H1 (cell line): ENCODE data around the gene SNAPC2. TPM values are rescaled to one million over a fixed set of nuclear protein-coding genes. Genes with fewer than 3 reads are reported as not detected.

Experiments used
- CTCF ChIA-PET: fragments of 300-600 bp; sonication (Branson Sonifier 250); formaldehyde crosslinking; loops from one replicate; lab custom pipeline; 2021; ENCODE audit not compliant: partially characterized antibody; lab: Charles Lee
- POLR2A ChIA-PET: fragments of 300-600 bp; sonication (Branson Sonifier 250); formaldehyde crosslinking; loops from one replicate; lab custom pipeline; 2021; ENCODE audit warnings: inconsistent platforms; ENCODE audit not compliant: partially characterized antibody; lab: Charles Lee
- DNase-seq, 2 experiments: peaks; one replicate each; pipeline versions ENCODE4 v3.0.0 to v3.0.0-alpha.2; 2010 to 2022; ENCODE audit warnings: low spot score in 2 of 2, low read depth in 1 of 2, mixed read lengths in 1 of 2
- FAIRE-seq: peaks from 2 replicates; lab custom pipeline; 2011; peaks lifted over from hg19 to GRCh38; lab: Jason Lieb, UNC
- H2AFZ ChIP-seq: 2 replicates; pipeline ENCODE4 v1.8.1; 2012; ENCODE audit warnings: low read length, inconsistent platforms
- H2AK5ac ChIP-seq: 2 replicates; pipeline ENCODE4 v1.6.1; 2013; ENCODE audit warnings: low read depth, low read length
- H2BK120ac ChIP-seq: replicated peaks from 2 replicates; pipeline ENCODE3; 2013; ENCODE audit warnings: low read depth, low read length, inconsistent platforms
- H2BK12ac ChIP-seq: 2 replicates; pipeline ENCODE4 v1.6.1; 2013; ENCODE audit warnings: low read depth, low read length
- H2BK15ac ChIP-seq: 2 replicates; pipeline ENCODE4 v1.6.1; 2013; ENCODE audit warnings: low read length
- H2BK20ac ChIP-seq: 2 replicates; pipeline ENCODE4 v1.6.1; 2013; ENCODE audit warnings: low read length
- H2BK5ac ChIP-seq: 2 replicates; pipeline ENCODE4 v1.6.1; 2013; ENCODE audit warnings: low read depth, low read length
- H3K14ac ChIP-seq: 2 replicates; pipeline ENCODE4 v1.6.1; 2013; ENCODE audit warnings: inconsistent platforms; ENCODE audit not compliant: insufficient read length
- H3K18ac ChIP-seq: 2 replicates; pipeline ENCODE4 v1.6.1; 2013; ENCODE audit warnings: low read length; ENCODE audit errors: extremely low read depth
- H3K23ac ChIP-seq: 2 replicates; pipeline ENCODE4 v1.6.1; 2013; ENCODE audit warnings: inconsistent platforms; ENCODE audit not compliant: insufficient read length
- H3K23me2 ChIP-seq: 2 replicates; pipeline ENCODE4 v1.6.1; 2013; ENCODE audit warnings: low read depth, low read length
- H3K27ac ChIP-seq: 2 replicates; pipeline ENCODE4 v1.6.1; 2011; ENCODE audit warnings: low read depth, low read length, inconsistent platforms
- H3K27me3 ChIP-seq, 4 experiments: replicated peaks in 1 of 4; 1 replicate in 1 of 4; 2 replicates in 3 of 4; pipeline versions ENCODE4 v1.6.1 to v1.8.1; 2011 to 2013; ENCODE audit warnings: low read length in 3 of 4, mild to moderate bottlenecking in 3 of 4, inconsistent platforms in 2 of 4, mixed read lengths in 2 of 4, moderate library complexity in 1 of 4; ENCODE audit not compliant: control insufficient read depth in 3 of 4, insufficient read depth in 3 of 4; ENCODE audit errors: extremely low read depth in 1 of 4
- H3K36me3 ChIP-seq, 4 experiments: 2 replicates each; pipeline versions ENCODE4 v1.6.1 to v1.8.1; 2011 to 2013; ENCODE audit warnings: mild to moderate bottlenecking in 4 of 4, low read length in 3 of 4, moderate library complexity in 2 of 4, control low read depth in 1 of 4, inconsistent platforms in 1 of 4; ENCODE audit not compliant: insufficient read depth in 4 of 4, control insufficient read depth in 2 of 4
- H3K4ac ChIP-seq: replicated peaks from 2 replicates; pipeline ENCODE3; 2013; ENCODE audit warnings: low read length, low read depth, mixed read lengths, inconsistent platforms; ENCODE audit not compliant: insufficient read length
- H3K4me1 ChIP-seq, 4 experiments: replicated peaks in 1 of 4; 1 replicate in 1 of 4; 2 replicates in 3 of 4; pipeline versions ENCODE4 v1.6.1 to v1.8.1; 2011 to 2013; ENCODE audit warnings: low read length in 3 of 4, inconsistent platforms in 2 of 4, mixed read lengths in 1 of 4; ENCODE audit not compliant: insufficient read depth in 4 of 4, control insufficient read depth in 3 of 4
- H3K4me2 ChIP-seq, 2 experiments: 2 replicates each; pipeline versions ENCODE4 v1.6.1 to v1.8.1; 2011 to 2013; ENCODE audit warnings: low read depth in 2 of 2, low read length in 2 of 2, control low read depth in 1 of 2, inconsistent platforms in 1 of 2, mild to moderate bottlenecking in 1 of 2; ENCODE audit not compliant: insufficient read depth in 1 of 2
- H3K4me3 ChIP-seq, 4 experiments: fragments of 200-600, 300-600 bp in 1 of 4; sonication (generic), shearing (Covaris generic), sonication (Bioruptor Twin) in 1 of 4; 2 replicates each; pipeline versions ENCODE4 v1.5.1 to v1.8.1; 2011 to 2016; ENCODE audit warnings: low read length in 4 of 4, low read depth in 3 of 4, control low read depth in 2 of 4, inconsistent platforms in 2 of 4, mild to moderate bottlenecking in 2 of 4, mixed read lengths in 1 of 4, moderate library complexity in 1 of 4; ENCODE audit not compliant: insufficient read depth in 2 of 4; ENCODE audit errors: extremely low read depth in 1 of 4
- H3K56ac ChIP-seq: replicated peaks from 2 replicates; pipeline ENCODE3; 2013; ENCODE audit warnings: low read depth, mild to moderate bottlenecking, mixed read lengths, low read length, inconsistent platforms; ENCODE audit not compliant: insufficient read length
- H3K79me1 ChIP-seq: 2 replicates; pipeline ENCODE4 v1.6.1; 2013; ENCODE audit warnings: low read depth, low read length, control low read depth
- H3K79me2 ChIP-seq, 2 experiments: 2 replicates each; pipeline versions ENCODE4 v1.6.1 to v1.8.1; 2012 to 2013; ENCODE audit warnings: low read length in 2 of 2, mild to moderate bottlenecking in 2 of 2, inconsistent platforms in 1 of 2; ENCODE audit not compliant: insufficient read depth in 2 of 2, control insufficient read depth in 1 of 2
- H3K9ac ChIP-seq, 4 experiments: replicated peaks in 1 of 4; 1 replicate in 1 of 4; 2 replicates in 3 of 4; pipeline versions ENCODE4 v1.6.1 to v1.8.1; 2011 to 2013; ENCODE audit warnings: low read depth in 3 of 4, low read length in 3 of 4, control low read depth in 2 of 4, mild to moderate bottlenecking in 2 of 4, moderate library complexity in 2 of 4, inconsistent platforms in 1 of 4; ENCODE audit errors: extremely low read depth in 1 of 4
- H3K9me3 ChIP-seq, 2 experiments: 2 replicates each; pipeline versions ENCODE4 v1.6.1 to v1.8.1; 2012 to 2013; ENCODE audit warnings: mild to moderate bottlenecking in 2 of 2, moderate library complexity in 2 of 2, control low read depth in 1 of 2, inconsistent platforms in 1 of 2, low read depth in 1 of 2, low read length in 1 of 2, mixed read lengths in 1 of 2; ENCODE audit not compliant: insufficient read depth in 2 of 2
- H4K20me1 ChIP-seq, 2 experiments: replicated peaks in 1 of 2; 2 replicates each; pipeline versions ENCODE3 to v1.8.1; 2011 to 2013; ENCODE audit warnings: inconsistent platforms in 2 of 2, low read length in 2 of 2, mild to moderate bottlenecking in 1 of 2; ENCODE audit not compliant: insufficient read depth in 2 of 2, control insufficient read depth in 1 of 2
- H4K5ac ChIP-seq: 2 replicates; pipeline ENCODE4 v1.6.1; 2013; ENCODE audit warnings: low read length, low read depth, mixed read lengths, inconsistent platforms; ENCODE audit not compliant: insufficient read length
- H4K8ac ChIP-seq: 2 replicates; pipeline ENCODE4 v1.8.0; 2013; ENCODE audit warnings: mild to moderate bottlenecking, moderate library complexity, low read length, inconsistent platforms; ENCODE audit not compliant: insufficient read depth; ENCODE audit errors: extremely low read depth
- H4K91ac ChIP-seq: replicated peaks from 2 replicates; pipeline ENCODE3; 2013; ENCODE audit warnings: low read length, mixed read lengths, inconsistent platforms; ENCODE audit not compliant: insufficient read length
- CBX8 ChIP-seq: fragments of 300-800, 300-1000 bp; sonication (generic); IDR thresholded peaks from 2 replicates; pipeline ENCODE4 v1.7.1; 2016; ENCODE audit warnings: low read depth, low read length, borderline replicate concordance
- GTF2F1 ChIP-seq: IDR thresholded peaks from 2 replicates; pipeline ENCODE4 v1.6.1; 2012; ENCODE audit warnings: low read depth, low read length, improper control_type of control experiment, borderline replicate concordance
- HDAC2 ChIP-seq, 2 experiments: fragments of 300-600 bp in 1 of 2; sonication (generic) in 1 of 2; IDR thresholded peaks; 2 replicates each; pipeline ENCODE4 v1.6.1; 2011 to 2012; ENCODE audit warnings: low read depth in 2 of 2, low read length in 2 of 2, mild to moderate bottlenecking in 2 of 2, moderate library complexity in 2 of 2, borderline replicate concordance in 1 of 2, inconsistent platforms in 1 of 2
- NRF1 ChIP-seq: IDR thresholded peaks from 2 replicates; pipeline ENCODE4 v1.6.1; 2011; ENCODE audit warnings: mild to moderate bottlenecking, low read depth, low read length, improper control_type of control experiment
- SIN3A ChIP-seq, 2 experiments: IDR thresholded peaks in 1 of 2; conservative IDR thresholded peaks in 1 of 2; 2 replicates each; pipeline ENCODE4 v1.6.1; 2011 to 2012; ENCODE audit warnings: low read length in 2 of 2, improper control_type of control experiment in 1 of 2, low read depth in 1 of 2, mild to moderate bottlenecking in 1 of 2
- SIRT6 ChIP-seq: IDR thresholded peaks from one replicate; pipeline ENCODE4 v1.7.1; 2012; ENCODE audit warnings: low read length, inconsistent platforms
- WGBS, 2 experiments: shearing (Covaris generic) in 1 of 2; methylation state at CpG; one replicate each; pipeline versions ENCODE4 v1.1.6 to v1.1.7; 2013 to 2015; ENCODE audit warnings: low lambda C conversion rate in 2 of 2, mixed read lengths in 2 of 2, inconsistent platforms in 1 of 2, low coverage in 1 of 2, missing lambda C conversion rate in 1 of 2; ENCODE audit not compliant: insufficient replicate concordance in 2 of 2, insufficient coverage in 1 of 2, insufficient read length in 1 of 2; ENCODE audit errors: extremely low coverage in 1 of 2, missing lambda C conversion rate in 1 of 2; 5-methylcytosine and 5-hydroxymethylcytosine counted together
- polyA plus RNA-seq, 7 experiments: library from polyadenylated mRNA; depleted of rRNA in 3 of 7; stranded (reverse) in 5 of 7; unstranded in 2 of 7; fragments of >200 nt in 5 of 7; fragments of 200-250 nt in 2 of 7; gene quantifications; 1 replicate in 5 of 7; 2 replicates in 1 of 7; 4 replicates in 1 of 7; pipeline versions ENCODE4 v1.2.1 to v1.2.3, GENCODE V29; 2011 to 2013; ENCODE audit warnings: missing spikeins in 2 of 7, mixed read lengths in 2 of 7
- total RNA-seq: library from RNA; stranded (reverse); fragmentation: NEBNext Ultra II Directional; extraction: Animal tissue kit (Norgen Biotek cat#: 25700); gene quantifications from 2 replicates; pipeline ENCODE4 v1.2.1, GENCODE V29; 2021

SNAPC2 gene
- total and polyA plus RNA-seq, 2 of the 8 experiments (the other 6 are each of a cell fraction or from before 2014, with no cell fraction given) = 18.2 to 20.3 TPM

DNA sequence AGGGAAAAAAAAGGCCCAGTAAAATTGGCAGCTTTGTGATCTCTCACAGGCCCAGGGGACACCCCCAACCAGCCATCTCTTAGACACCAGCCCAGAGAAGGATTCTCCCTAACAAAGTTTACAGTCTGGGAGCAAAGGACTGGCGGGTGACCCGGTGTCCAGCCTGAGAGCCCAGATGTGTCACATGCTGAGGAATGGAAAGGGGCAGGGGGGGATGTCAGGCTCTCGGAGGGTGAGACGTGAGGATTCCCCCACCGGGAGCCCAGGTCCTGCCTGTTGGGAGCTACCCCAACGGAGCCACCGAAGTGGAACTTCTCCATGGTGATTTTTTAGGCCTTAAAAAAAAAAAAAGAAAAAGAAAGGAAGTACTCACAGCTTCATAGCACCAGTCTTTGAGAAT, 10.6 kb downstream of the SNAPC2 start:
- Histone ChIP-seq H3K4me3 (no peak overlapping the region), H4K5ac (no peak overlapping the region), H3K4ac (no peak overlapping the region), H3K23ac (no peak overlapping the region), H4K20me1 (peaks cover 9 to 19% of the 10 kb centered on the region in 2 experiments), H3K27ac (no peak overlapping the region), H3K56ac (no peak overlapping the region), H3K79me1 (no peaks in the 10 kb centered on the region), H3K9me3 (no peaks in the 10 kb centered on the region), H3K36me3 (peaks cover 23 to 52% (median 45%) of the 10 kb centered on the region in 4 experiments), H3K79me2 (no peaks in the 10 kb centered on the region), H2BK15ac (no peak overlapping the region), H4K8ac (no peak overlapping the region), H3K27me3 (no peaks in the 10 kb centered on the region), H3K4me1 (peaks cover 0 to 5% (median 2%) of the 10 kb centered on the region in 4 experiments; a peak in 5 of 7 replicates), H2AFZ (no peak overlapping the region), H3K4me2 (no peak overlapping the region), H4K91ac (no peak overlapping the region), H3K9ac (no peak overlapping the region), H2AK5ac (no peak overlapping the region), H3K23me2 (peaks cover 2% of the 10 kb centered on the region; the same call in 1 of the 2 replicates), H2BK5ac (no peak overlapping the region), H3K18ac (no peak overlapping the region), H2BK12ac (no peak overlapping the region), H2BK120ac (no peak overlapping the region), H2BK20ac (no peak overlapping the region), H3K14ac (no peak overlapping the region)
- CTCF ChIA-PET = interaction anchor here (0.5 to 4.1 kb wide), 5 partner anchors 11 to 237 kb away, joined by 3 to 28 read pairs (median 5); partner anchors contain the start of genes SNAPC2 and TIMM44
- FAIRE-seq (no peak), DNase-seq (no peak)
- TF ChIP-seq GTF2F1 (no peak), NRF1 (no peak), CBX8 (no peak), HDAC2 (IDR thresholded peaks at IDR 0.05; ENCODE audit: borderline replicate concordance in 1 of 2, low read depth in 2 of 2, low read length in 2 of 2) (no peak), SIRT6 (no peak), SIN3A (conservative IDR thresholded peaks at IDR 0.05 in 1 of 2, IDR thresholded peaks at IDR 0.05 in 1 of 2; ENCODE audit: low read depth in 1 of 2, low read length in 2 of 2) (no peak)
- POLR2A ChIA-PET = interaction anchor here (1.3 to 10.4 kb wide), 5 partner anchors 10 to 191 kb away, joined by 3 to 205 read pairs (median 5); partner anchors contain the start of genes SNAPC2 and TIMM44
- 84% methylated on average over 7 of the region's 7 CpGs; no CpG with 5 or more reads in 1 of the 2 experiments for WGBS, 2 experiments
